ENCODE results near the gene SMYD5.

The SMYD5 gene

GRCh38 chr2:73223821-73224220, 9.8 kb downstream of the SMYD5 start:
- Histone ChIP-seq H3K9me3 (ENCODE audit: control insufficient read depth in 2 of 2, low read length in 2 of 2) (no peaks in the 10 kb centered on the region), H3K27ac (ENCODE audit: low read depth in 2 of 2, low read length in 2 of 2) (no peak overlapping the region), H3K36me3 (ENCODE audit: control insufficient read depth in 2 of 2, insufficient read depth in 2 of 2, low read length in 2 of 2) (peaks cover 28 to 74% of the 10 kb centered on the region in 2 donors), H3K4me1 (ENCODE audit: control insufficient read depth in 2 of 2, insufficient read depth in 2 of 2, low read length in 2 of 2) (no peaks in the 10 kb centered on the region), H3K27me3 (ENCODE audit: control insufficient read depth in 2 of 2, insufficient read depth in 2 of 2, low read length in 2 of 2) (no peaks in the 10 kb centered on the region), H3K4me3 (ENCODE audit: low read length in 2 of 2) (no peak overlapping the region), H3K9ac (ENCODE audit: low read depth in 1 of 2, low read length in 2 of 2) (no peak overlapping the region)

GRCh38 chr2:73225513-73226360, 11.7 kb downstream of the SMYD5 start:
- H3K27ac ChIP-seq (ENCODE audit: low read depth in 2 of 2, low read length in 2 of 2): no peak overlapping the region
- peaks cover 33 to 75% of the 10 kb centered on the region in 2 donors for H3K36me3 ChIP-seq (ENCODE audit: control insufficient read depth in 2 of 2, insufficient read depth in 2 of 2, low read length in 2 of 2)
- H3K9ac ChIP-seq (ENCODE audit: low read depth in 1 of 2, low read length in 2 of 2): no peak overlapping the region
- H3K27me3 ChIP-seq (ENCODE audit: control insufficient read depth in 2 of 2, insufficient read depth in 2 of 2, low read length in 2 of 2): no peaks in the 10 kb centered on the region
- H3K4me3 ChIP-seq (ENCODE audit: low read length in 2 of 2): no peak overlapping the region
- H3K4me1 ChIP-seq (ENCODE audit: control insufficient read depth in 2 of 2, insufficient read depth in 2 of 2, low read length in 2 of 2): no peaks in the 10 kb centered on the region
- no peaks in the 10 kb centered on the region for H3K9me3 ChIP-seq (ENCODE audit: control insufficient read depth in 2 of 2, low read length in 2 of 2)

GRCh38 chr2:73227086-73227485, 13.0 kb downstream of the SMYD5 start:
- H3K4me1 ChIP-seq (ENCODE audit: control insufficient read depth in 2 of 2, insufficient read depth in 2 of 2, low read length in 2 of 2): no peaks in the 10 kb centered on the region
- H3K9ac ChIP-seq (ENCODE audit: low read depth in 1 of 2, low read length in 2 of 2): no peak overlapping the region
- H3K9me3 ChIP-seq (ENCODE audit: control insufficient read depth in 2 of 2, low read length in 2 of 2): no peaks in the 10 kb centered on the region
- no peak overlapping the region for H3K27ac ChIP-seq (ENCODE audit: low read depth in 2 of 2, low read length in 2 of 2)
- H3K27me3 ChIP-seq (ENCODE audit: control insufficient read depth in 2 of 2, insufficient read depth in 2 of 2, low read length in 2 of 2): no peaks in the 10 kb centered on the region
- H3K36me3 ChIP-seq (ENCODE audit: control insufficient read depth in 2 of 2, insufficient read depth in 2 of 2, low read length in 2 of 2): peaks cover 33 to 64% of the 10 kb centered on the region in 2 donors
- no peak overlapping the region for H3K4me3 ChIP-seq (ENCODE audit: low read length in 2 of 2)

GRCh38 chr2:73228631-73229030, 14.6 kb downstream of the SMYD5 start:
- H3K36me3 ChIP-seq (ENCODE audit: control insufficient read depth in 2 of 2, insufficient read depth in 2 of 2, low read length in 2 of 2): peaks cover 28 to 48% of the 10 kb centered on the region in 2 donors
- H3K4me1 ChIP-seq (ENCODE audit: control insufficient read depth in 2 of 2, insufficient read depth in 2 of 2, low read length in 2 of 2): peaks cover 5 to 7% of the 10 kb centered on the region in 2 donors
- H3K27me3 ChIP-seq (ENCODE audit: control insufficient read depth in 2 of 2, insufficient read depth in 2 of 2, low read length in 2 of 2): no peaks in the 10 kb centered on the region
- no peak overlapping the region for H3K9ac ChIP-seq (ENCODE audit: low read depth in 1 of 2, low read length in 2 of 2)
- no peak overlapping the region for H3K4me3 ChIP-seq (ENCODE audit: low read length in 2 of 2)
- H3K27ac ChIP-seq (ENCODE audit: low read depth in 2 of 2, low read length in 2 of 2): no peak overlapping the region
- no peaks in the 10 kb centered on the region for H3K9me3 ChIP-seq (ENCODE audit: control insufficient read depth in 2 of 2, low read length in 2 of 2)

GRCh38 chr2:73232403-73233153, 18.5 kb downstream of the SMYD5 start:
- H3K36me3 ChIP-seq (ENCODE audit: control insufficient read depth in 2 of 2, insufficient read depth in 2 of 2, low read length in 2 of 2): peaks cover 21 to 26% of the 10 kb centered on the region in 2 donors
- peak overlapping the region; percentile 90 to 91 for H3K4me3 ChIP-seq (ENCODE audit: low read length in 2 of 2)
- peak overlapping the region; percentile 68 to 69 for H3K9ac ChIP-seq (ENCODE audit: low read depth in 1 of 2, low read length in 2 of 2)
- no peaks in the 10 kb centered on the region for H3K9me3 ChIP-seq (ENCODE audit: control insufficient read depth in 2 of 2, low read length in 2 of 2)
- H3K27ac ChIP-seq (ENCODE audit: low read depth in 2 of 2, low read length in 2 of 2): peak overlapping the region; percentile 46 to 96
- H3K4me1 ChIP-seq (ENCODE audit: control insufficient read depth in 2 of 2, insufficient read depth in 2 of 2, low read length in 2 of 2): peaks cover 9 to 21% of the 10 kb centered on the region in 2 donors
- no peaks in the 10 kb centered on the region for H3K27me3 ChIP-seq (ENCODE audit: control insufficient read depth in 2 of 2, insufficient read depth in 2 of 2, low read length in 2 of 2)

GRCh38 chr2:73233154-73233931, 19.3 kb downstream of the SMYD5 start, which contains the start of gene PRADC1:
PRADC1 (minus strand) TSS chr2:73233239; CDS start chr2:73233160, 79 bp downstream.
- H3K27ac ChIP-seq (ENCODE audit: low read depth in 2 of 2, low read length in 2 of 2): peak within 1 kb of the TSS; percentile 94 to 96
- peaks cover 9 to 21% of the 10 kb centered on the region in 2 donors for H3K4me1 ChIP-seq (ENCODE audit: control insufficient read depth in 2 of 2, insufficient read depth in 2 of 2, low read length in 2 of 2)

GRCh38 chr2:73233932-73234832, 20.1 kb downstream of the SMYD5 start, which contains the start of gene CCT7:
CCT7 (plus strand) TSS chr2:73234308; CDS start chr2:73234379, 71 bp downstream.
- Histone ChIP-seq H3K27ac (ENCODE audit: low read depth in 2 of 2, low read length in 2 of 2) (peak within 1 kb of the TSS; percentile 94 to 96), H3K9me3 (ENCODE audit: control insufficient read depth in 2 of 2, low read length in 2 of 2) (no peaks in the 10 kb centered on the region)

More at GRCh38 chr2:73233154-73233931, 19.3 kb downstream of the SMYD5 start, which contains the start of gene PRADC1:
- H3K9ac ChIP-seq (ENCODE audit: low read depth in 1 of 2, low read length in 2 of 2): peak within 1 kb of the TSS; percentile 81 to 95
- H3K27me3 ChIP-seq (ENCODE audit: control insufficient read depth in 2 of 2, insufficient read depth in 2 of 2, low read length in 2 of 2): no peaks in the 10 kb centered on the region
- H3K4me3 ChIP-seq (ENCODE audit: low read length in 2 of 2): peak within 1 kb of the TSS; percentile 90 to 91
- H3K9me3 ChIP-seq (ENCODE audit: control insufficient read depth in 2 of 2, low read length in 2 of 2): no peaks in the 10 kb centered on the region
- H3K36me3 ChIP-seq (ENCODE audit: control insufficient read depth in 2 of 2, insufficient read depth in 2 of 2, low read length in 2 of 2): peaks cover 14 to 18% of the 10 kb centered on the region in 2 donors

GRCh38 chr2:73235315-73236028, 21.4 kb downstream of the SMYD5 start:
- peaks cover 15 to 19% of the 10 kb centered on the region in 2 donors for H3K36me3 ChIP-seq (ENCODE audit: control insufficient read depth in 2 of 2, insufficient read depth in 2 of 2, low read length in 2 of 2)
- H3K9me3 ChIP-seq (ENCODE audit: control insufficient read depth in 2 of 2, low read length in 2 of 2): no peaks in the 10 kb centered on the region
- H3K4me1 ChIP-seq (ENCODE audit: control insufficient read depth in 2 of 2, insufficient read depth in 2 of 2, low read length in 2 of 2): peaks cover 9 to 21% of the 10 kb centered on the region in 2 donors
- H3K9ac ChIP-seq (ENCODE audit: low read depth in 1 of 2, low read length in 2 of 2): peak overlapping the region; percentile 81 to 95
- no peaks in the 10 kb centered on the region for H3K27me3 ChIP-seq (ENCODE audit: control insufficient read depth in 2 of 2, insufficient read depth in 2 of 2, low read length in 2 of 2)
- H3K27ac ChIP-seq (ENCODE audit: low read depth in 2 of 2, low read length in 2 of 2): no peak overlapping the region
- peak overlapping the region; percentile 90 to 91 for H3K4me3 ChIP-seq (ENCODE audit: low read length in 2 of 2)

More at GRCh38 chr2:73233932-73234832, 20.1 kb downstream of the SMYD5 start, which contains the start of gene CCT7:
- H3K9ac ChIP-seq (ENCODE audit: low read depth in 1 of 2, low read length in 2 of 2): peak within 1 kb of the TSS; percentile 81 to 95
- H3K4me3 ChIP-seq (ENCODE audit: low read length in 2 of 2): peak within 1 kb of the TSS; percentile 90 to 91
- peaks cover 12 to 16% of the 10 kb centered on the region in 2 donors for H3K36me3 ChIP-seq (ENCODE audit: control insufficient read depth in 2 of 2, insufficient read depth in 2 of 2, low read length in 2 of 2)
- H3K27me3 ChIP-seq (ENCODE audit: control insufficient read depth in 2 of 2, insufficient read depth in 2 of 2, low read length in 2 of 2): no peaks in the 10 kb centered on the region
- H3K4me1 ChIP-seq (ENCODE audit: control insufficient read depth in 2 of 2, insufficient read depth in 2 of 2, low read length in 2 of 2): peaks cover 9 to 21% of the 10 kb centered on the region in 2 donors
